SH-SY5Y (cell line): ENCODE results near the gene COMTD1.

Experiments
- GATA2 ChIP-seq: IDR thresholded peaks from 2 replicates; pipeline ENCODE4 v1.6.1; 2011; ENCODE audit warnings: mild to moderate bottlenecking, low read depth, low read length
- GATA3 ChIP-seq: IDR thresholded peaks from 2 replicates; pipeline ENCODE4 v1.6.1; 2011; ENCODE audit warnings: low read depth, mild to moderate bottlenecking, low read length, moderate library complexity

COMTD1 gene

DNA sequence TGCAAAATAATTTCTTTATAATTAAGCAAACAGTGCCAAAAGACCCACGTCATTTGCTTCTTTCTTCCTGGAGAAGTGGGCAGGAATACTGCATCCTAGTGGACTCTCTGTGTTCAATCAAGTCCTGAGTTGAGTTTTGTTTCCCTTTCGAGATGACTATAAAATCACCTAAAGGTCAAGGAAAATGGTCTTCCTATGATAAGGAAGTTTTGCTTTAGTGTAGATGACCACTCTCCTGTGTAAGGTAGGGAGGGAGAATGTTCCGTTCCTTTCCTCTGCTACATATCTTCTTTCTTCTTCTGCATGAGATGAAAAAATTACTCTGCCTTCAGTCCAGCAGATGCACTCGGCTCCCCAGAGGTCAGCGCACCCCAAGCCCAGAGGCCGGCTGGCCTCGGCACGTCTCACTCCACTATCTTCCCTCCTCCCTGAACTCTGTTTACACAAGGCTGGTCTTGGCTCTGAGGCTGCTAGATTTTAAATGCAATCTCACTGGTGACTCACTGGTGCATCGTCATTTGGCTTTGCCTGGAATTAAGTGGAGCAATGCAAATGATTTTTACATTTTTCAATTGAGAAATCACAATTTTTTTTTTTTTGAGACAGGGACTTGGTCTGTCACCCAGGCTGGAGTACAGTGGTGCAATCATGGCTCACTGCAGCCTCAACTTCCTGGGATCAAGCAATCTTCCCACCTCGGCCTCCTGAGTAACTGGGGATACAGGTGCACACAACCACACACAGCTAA lies 43.8 kb downstream of the COMTD1 start:
- TF ChIP-seq GATA3 (no peak), GATA2 (no peak)

DNA sequence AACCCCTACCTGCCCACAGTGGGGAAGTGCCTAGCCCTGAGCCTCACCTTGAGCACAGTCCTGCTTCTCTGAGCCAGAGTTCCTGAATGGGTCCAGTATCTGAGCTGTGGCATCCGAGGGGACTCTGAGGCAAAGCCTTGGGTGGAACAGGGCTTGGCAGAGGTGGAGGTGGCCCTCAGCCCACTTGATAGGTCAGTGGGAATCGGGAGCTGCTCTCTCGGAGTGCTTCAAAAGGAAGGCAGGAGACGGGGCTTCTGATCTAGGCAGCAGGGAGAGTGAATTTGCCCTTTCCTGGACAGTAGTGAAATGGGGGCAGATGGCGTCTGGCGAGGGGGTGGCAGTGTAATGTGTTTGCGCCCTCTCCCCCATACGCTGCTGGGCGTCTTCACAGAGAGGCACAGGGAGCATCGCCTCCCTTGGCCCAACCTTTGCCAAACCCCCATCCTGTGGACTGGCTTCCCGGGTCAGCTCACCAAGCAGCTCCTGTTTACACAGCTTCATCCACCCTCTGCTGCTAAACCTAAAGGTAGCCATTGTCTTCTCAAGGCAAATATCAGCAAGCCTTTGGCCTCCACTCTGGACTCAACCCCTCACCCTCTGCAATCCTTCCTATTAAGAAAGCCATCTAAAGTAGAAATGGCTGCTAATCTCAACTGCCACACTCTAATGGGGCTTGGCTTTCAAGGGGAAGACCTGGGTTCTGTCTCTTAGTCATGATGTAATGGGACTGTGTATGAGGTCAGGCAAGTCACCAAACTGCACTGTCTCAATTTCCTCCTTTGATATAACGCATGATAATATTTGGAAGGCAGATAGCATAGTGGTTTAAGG lies 46.3 kb downstream of the COMTD1 start:
- TF ChIP-seq GATA2 = no peak
- no peak for TF ChIP-seq GATA3

DNA sequence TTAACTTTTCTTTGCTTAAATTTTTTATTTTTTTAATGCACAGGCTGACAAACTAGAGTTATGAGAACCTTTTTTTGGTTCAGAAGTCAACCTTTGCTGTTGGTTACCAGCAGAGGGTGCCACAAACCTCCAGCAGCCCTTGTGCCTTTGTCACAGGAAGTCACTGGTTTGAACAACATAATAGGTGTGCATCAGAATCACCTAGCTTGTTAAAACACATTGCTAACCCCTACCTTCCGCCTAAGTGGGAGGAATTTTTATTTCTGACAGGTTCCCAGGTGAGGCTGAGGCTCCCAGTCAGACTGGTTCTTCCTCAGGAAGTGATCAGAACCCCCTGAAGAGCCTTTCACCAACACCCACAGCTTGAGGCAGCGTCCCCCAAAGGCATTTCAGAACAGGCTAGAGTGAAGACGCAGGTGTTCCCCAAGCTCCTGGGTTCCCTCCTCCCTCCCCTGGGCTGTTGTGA lies 47.8 kb downstream of the COMTD1 start:
- TF ChIP-seq GATA3 = no peak
- no peak for TF ChIP-seq GATA2

DNA sequence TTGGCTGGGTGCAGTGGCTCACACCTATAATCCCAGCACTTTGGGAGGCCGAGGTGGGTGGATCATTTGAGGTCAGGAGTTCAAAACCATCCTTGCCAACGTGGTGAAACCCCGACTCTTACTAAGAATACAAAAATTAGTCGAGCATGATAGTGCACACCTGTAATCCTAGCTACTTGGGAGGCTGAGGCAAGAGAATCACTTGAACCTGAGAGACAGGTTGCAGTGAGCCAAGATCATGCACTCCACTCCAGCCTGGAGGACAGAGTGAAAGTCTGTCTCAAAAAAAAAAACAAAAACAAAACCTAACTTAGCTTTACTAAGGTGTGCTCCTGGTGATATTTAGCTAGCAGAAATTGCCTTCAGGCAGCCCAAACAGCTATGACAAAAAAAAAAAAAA lies 49.4 kb downstream of the COMTD1 start:
- TF ChIP-seq GATA3 (no peak), GATA2 (no peak)
